ENCODE results near the gene ZPLD1. TPM values are rescaled to one million over a fixed set of nuclear protein-coding genes. Genes with fewer than 3 reads are reported as not detected.

The ZPLD1 gene
- total and polyA plus RNA-seq, 2 of the 8 experiments (the other 6 are each of a cell fraction or from before 2014, with no cell fraction given) = not detected

GRCh38 chr3:102488331-102488730 lies 53.5 kb downstream of the ZPLD1 start:
- ChIA-PET POLR2A (ENCODE audit: partially characterized antibody) (no interaction called here), CTCF (ENCODE audit: partially characterized antibody) (interaction anchor here (0.7 kb wide), 1 partner anchor 259 kb away, joined by 3 read pairs; no protein-coding TSS in a partner anchor)
- Histone ChIP-seq H2BK12ac (ENCODE audit: low read depth, low read length) (no peak overlapping the region), H3K18ac (ENCODE audit: extremely low read depth, low read length) (no peak overlapping the region), H3K79me1 (ENCODE audit: low read depth, low read length) (no peaks in the 10 kb centered on the region), H3K27ac (ENCODE audit: low read depth, low read length) (no peak overlapping the region), H3K23ac (ENCODE audit: insufficient read length) (no peak overlapping the region), H4K20me1 (replicated peaks in 1 of 2; ENCODE audit: control insufficient read depth in 1 of 2, insufficient read depth in 2 of 2, low read length in 2 of 2) (no peaks in the 10 kb centered on the region), H4K5ac (ENCODE audit: insufficient read length, low read depth, low read length) (no peak overlapping the region), H2BK120ac (replicated peaks; ENCODE audit: low read depth, low read length) (no peak overlapping the region), H3K4me3 (ENCODE audit: extremely low read depth in 1 of 4, insufficient read depth in 2 of 4, low read depth in 3 of 4, low read length in 4 of 4) (no peak overlapping the region), H3K27me3 (replicated peaks in 1 of 4; ENCODE audit: control insufficient read depth in 3 of 4, extremely low read depth in 1 of 4, insufficient read depth in 3 of 4, low read length in 3 of 4) (no peaks in the 10 kb centered on the region), H4K91ac (replicated peaks; ENCODE audit: insufficient read length, low read length) (no peak overlapping the region), H3K9me3 (ENCODE audit: insufficient read depth in 2 of 2, low read depth in 1 of 2, low read length in 1 of 2) (peaks cover 3 to 4% of the 10 kb centered on the region in 2 experiments; a peak in 3 of 4 replicates), H3K36me3 (ENCODE audit: control insufficient read depth in 2 of 4, insufficient read depth in 4 of 4, low read length in 3 of 4) (no peaks in the 10 kb centered on the region), H2BK5ac (ENCODE audit: low read depth, low read length) (no peak overlapping the region), H3K4me1 (replicated peaks in 1 of 4; ENCODE audit: control insufficient read depth in 3 of 4, insufficient read depth in 4 of 4, low read length in 3 of 4) (no peaks in the 10 kb centered on the region), H2BK20ac (ENCODE audit: low read length) (no peak overlapping the region), H3K79me2 (ENCODE audit: control insufficient read depth in 1 of 2, insufficient read depth in 2 of 2, low read length in 2 of 2) (no peaks in the 10 kb centered on the region), H3K14ac (ENCODE audit: insufficient read length) (no peak overlapping the region), H3K9ac (replicated peaks in 1 of 4; ENCODE audit: extremely low read depth in 1 of 4, low read depth in 3 of 4, low read length in 3 of 4) (no peak overlapping the region), H4K8ac (ENCODE audit: extremely low read depth, insufficient read depth, low read length) (no peak overlapping the region), H3K4me2 (ENCODE audit: insufficient read depth in 1 of 2, low read depth in 2 of 2, low read length in 2 of 2) (no peak overlapping the region), H3K56ac (replicated peaks; ENCODE audit: insufficient read length, low read depth, low read length) (no peak overlapping the region), H3K4ac (replicated peaks; ENCODE audit: insufficient read length, low read depth, low read length) (no peak overlapping the region), H2BK15ac (ENCODE audit: low read length) (no peak overlapping the region), H2AK5ac (ENCODE audit: low read depth, low read length) (no peak overlapping the region), H2AFZ (ENCODE audit: low read length) (no peak overlapping the region), H3K23me2 (ENCODE audit: low read depth, low read length) (no peaks in the 10 kb centered on the region)
- FAIRE-seq (no peak), DNase-seq (ENCODE audit: low read depth in 1 of 2, low spot score in 2 of 2) (no peak)
- TF ChIP-seq BRCA1 (IDR thresholded peaks at IDR 0.05; ENCODE audit: low read depth, low read length) = no peak
- no peak for TF ChIP-seq KDM4A (IDR thresholded peaks at IDR 0.05; ENCODE audit: low read depth, low read length, severe bottlenecking)
- TF ChIP-seq TCF12 (IDR thresholded peaks at IDR 0.05; ENCODE audit: low read depth, low read length) = no peak
- no peak for TF ChIP-seq MAFK (IDR thresholded peaks at IDR 0.05; ENCODE audit: low read depth, low read length)
- TF ChIP-seq EGR1 (IDR thresholded peaks at IDR 0.05; ENCODE audit: borderline replicate concordance, low read depth, low read length) = no peak
- TF ChIP-seq BACH1 (IDR thresholded peaks at IDR 0.05; ENCODE audit: low read length) = no peak
- no peak for TF ChIP-seq RBBP5 (IDR thresholded peaks at IDR 0.05; ENCODE audit: borderline replicate concordance, low read depth, low read length)
- TF ChIP-seq SIX5 (IDR thresholded peaks at IDR 0.05; ENCODE audit: low read depth, low read length) = no peak
- TF ChIP-seq CEBPB (IDR thresholded peaks at IDR 0.05; ENCODE audit: low read depth, low read length) = no peak
- no peak for TF ChIP-seq E2F6 (IDR thresholded peaks at IDR 0.05)
- no peak for TF ChIP-seq YY1 (IDR thresholded peaks at IDR 0.05; ENCODE audit: low read depth, low read length)
- no peak for TF ChIP-seq HDAC2 (IDR thresholded peaks at IDR 0.05; ENCODE audit: borderline replicate concordance in 1 of 2, low read depth in 2 of 2, low read length in 2 of 2)
- no peak for TF ChIP-seq BCL11A (IDR thresholded peaks at IDR 0.05; ENCODE audit: low read depth in 2 of 2, low read length in 2 of 2)
- TF ChIP-seq FOSL1 (IDR thresholded peaks at IDR 0.05; ENCODE audit: insufficient read depth, low read depth, low read length) = no peak
- TF ChIP-seq PHF8 (conservative IDR thresholded peaks at IDR 0.05; ENCODE audit: low read depth, low read length) = no peak
